Ishikawa (cell line): ENCODE measurements around the gene LSM7.

Source experiments
- CEBPB ChIP-seq: IDR thresholded peaks from 2 replicates; pipeline ENCODE4 v1.6.1; 2012
- CREB1 ChIP-seq: IDR thresholded peaks from 2 replicates; pipeline ENCODE4 v1.6.1; 2012; ENCODE audit warnings: low read depth
- EGR1 ChIP-seq: IDR thresholded peaks from 2 replicates; pipeline ENCODE4 v1.6.1; 2012
- EP300 ChIP-seq: IDR thresholded peaks from 2 replicates; pipeline ENCODE4 v1.6.1; 2012; ENCODE audit warnings: borderline replicate concordance
- FOXM1 ChIP-seq: IDR thresholded peaks from 2 replicates; pipeline ENCODE4 v1.6.1; 2012; ENCODE audit warnings: low read depth, borderline replicate concordance
- MAX ChIP-seq: IDR thresholded peaks from 2 replicates; pipeline ENCODE4 v1.6.1; 2012
- NFIC ChIP-seq: IDR thresholded peaks from 2 replicates; pipeline ENCODE4 v1.6.1; 2012
- RAD21 ChIP-seq: IDR thresholded peaks from 2 replicates; pipeline ENCODE4 v1.6.1; 2012; ENCODE audit warnings: low read depth
- REST ChIP-seq: IDR thresholded peaks from 2 replicates; pipeline ENCODE4 v1.6.1; 2012; ENCODE audit warnings: low read depth, mild to moderate bottlenecking
- TAF1 ChIP-seq: IDR thresholded peaks from 2 replicates; pipeline ENCODE4 v1.6.1; 2012; ENCODE audit warnings: low read depth, mild to moderate bottlenecking
- TCF12 ChIP-seq: IDR thresholded peaks from 2 replicates; pipeline ENCODE4 v1.6.1; 2012; ENCODE audit warnings: low read depth
- TEAD4 ChIP-seq: IDR thresholded peaks from 2 replicates; pipeline ENCODE4 v1.6.1; 2012
- USF1 ChIP-seq: IDR thresholded peaks from 2 replicates; pipeline ENCODE4 v1.6.1; 2012
- YY1 ChIP-seq: IDR thresholded peaks from 2 replicates; pipeline ENCODE4 v1.6.1; 2012; ENCODE audit warnings: low read depth
- ZBTB7A ChIP-seq: IDR thresholded peaks from 2 replicates; pipeline ENCODE4 v1.6.1; 2012; ENCODE audit warnings: low read depth

Gene LSM7

GRCh38 chr19:2317756-2318155 is 10.6 kb downstream of the LSM7 start:
- no peak for TF ChIP-seq MAX
- TF ChIP-seq NFIC = no peak
- TF ChIP-seq TCF12 = no peak
- no peak for TF ChIP-seq FOXM1
- no peak for TF ChIP-seq REST
- TF ChIP-seq ZBTB7A = no peak
- TF ChIP-seq CREB1 = no peak
- TF ChIP-seq CEBPB = no peak
- no peak for TF ChIP-seq USF1
- no peak for TF ChIP-seq RAD21
- no peak for TF ChIP-seq TEAD4
- TF ChIP-seq EP300 = no peak
- TF ChIP-seq TAF1 = no peak
- no peak for TF ChIP-seq YY1
- no peak for TF ChIP-seq EGR1

- no peak for TF ChIP-seq TAF1
- TF ChIP-seq MAX = no peak
- TF ChIP-seq EP300 = no peak
- TF ChIP-seq YY1 = no peak
- TF ChIP-seq EGR1 = no peak
- TF ChIP-seq ZBTB7A = no peak
- no peak for TF ChIP-seq REST
- no peak for TF ChIP-seq RAD21
- no peak for TF ChIP-seq TCF12
These were observed 11.1 kb downstream of the LSM7 start for GRCh38 chr19:2317300-2317699.

GRCh38 chr19:2315818-2316353 is 12.5 kb downstream of the LSM7 start:
- TF ChIP-seq RAD21 (peak; percentile 66), ZBTB7A (0 out of 2 replicates have a peak, but pooled peaks have one; percentile 56), NFIC (no peak)

- TF ChIP-seq EP300 = no peak
- TF ChIP-seq MAX = no peak
- TF ChIP-seq ZBTB7A = no peak
- TF ChIP-seq TAF1 = no peak
- no peak for TF ChIP-seq TCF12
- TF ChIP-seq EGR1 = no peak
- no peak for TF ChIP-seq TEAD4
- TF ChIP-seq FOXM1 = no peak
- no peak for TF ChIP-seq USF1
- TF ChIP-seq REST = no peak
- no peak for TF ChIP-seq RAD21
- no peak for TF ChIP-seq CREB1
- TF ChIP-seq CEBPB = no peak
- no peak for TF ChIP-seq NFIC
These were observed 13.1 kb downstream of the LSM7 start for GRCh38 chr19:2315121-2315817.
